Uterus (tissue), 4 donors: Measurements from ENCODE around the gene C3orf18. TPM values are rescaled to one million over a fixed set of nuclear protein-coding genes. Genes with fewer than 3 reads are reported as not detected.
A peak's percentile ranks its signal among the peaks of the same experiment; 100 is the strongest.

ENCODE experiments used
- DNase-seq, 2 donors: peaks; one replicate each; pipeline ENCODE4 v3.0.0-alpha.2; 2019 to 2020
- H3K27ac ChIP-seq, 2 donors: fragments of 200-600 bp; sonication (generic); 1 replicate in 1 of 2; 2 replicates in 1 of 2; pipeline ENCODE4 v1.5.1; 2016 to 2018
- H3K27me3 ChIP-seq, 2 donors: fragments of 200-600 bp; sonication (generic); one replicate each; pipeline ENCODE4 v1.5.1; 2018 to 2019; ENCODE audit warnings: control low read depth in 1 of 2
- H3K36me3 ChIP-seq, 2 donors: fragments of 200-600 bp; sonication (generic); one replicate each; pipeline ENCODE4 v1.5.1; 2019; ENCODE audit warnings: control low read depth in 1 of 2
- H3K4me1 ChIP-seq, 2 donors: fragments of 200-600 bp; sonication (generic); one replicate each; pipeline ENCODE4 v1.5.1; 2018 to 2019; ENCODE audit warnings: control low read depth in 1 of 2
- H3K4me3 ChIP-seq, 2 donors: fragments of 200-600 bp; sonication (generic); 1 replicate in 1 of 2; 2 replicates in 1 of 2; pipeline ENCODE4 v1.5.1; 2018 to 2019; ENCODE audit warnings: mild to moderate bottlenecking in 1 of 2
- H3K9me3 ChIP-seq, 2 donors: fragments of 200-600 bp; sonication (generic); one replicate each; pipeline ENCODE4 v1.5.1; 2019; ENCODE audit warnings: control low read depth in 1 of 2
- POLR2A ChIP-seq, 2 donors: fragments of 450-650 bp; IDR thresholded peaks; one replicate each; pipeline ENCODE4 v1.6.1; 2016; ENCODE audit warnings: antibody characterized with exemption in 2 of 2, mild to moderate bottlenecking in 1 of 2, moderate library complexity in 1 of 2
- intact Hi-C: fragments of 100-400 bp; cut with DNase I; formaldehyde crosslinking; loops from one replicate; pipeline ENCODE4 v1.15.1; 2023; ENCODE audit warnings: low total_unique reads
- total RNA-seq, 4 donors: library from RNA; depleted of rRNA in 3 of 4; stranded (reverse); fragments of >200 nt in 3 of 4; gene quantifications; one replicate each; pipeline versions ENCODE4 v1.1.0 to v1.2.4, GENCODE V29; 2014 to 2023
- TF ChIP-seq, protein P1 (sequence below), 4 experiments: fragments of 200-600 bp in 2 of 4; fragments of 450-650 bp in 2 of 4; sonication (generic) in 2 of 4; IDR thresholded peaks; one replicate each; pipeline ENCODE4 v1.5.1; 2016 to 2019; ENCODE audit warnings: antibody characterized with exemption in 4 of 4, mild to moderate bottlenecking in 2 of 4, moderate library complexity in 1 of 4
- donor health status: DM: yes; HTN: yes; CAD: no.

C3orf18 gene
- total RNA-seq, 4 donors from 2014 or later = 7.1 to 21.0 (median 20.7) TPM

DNA sequence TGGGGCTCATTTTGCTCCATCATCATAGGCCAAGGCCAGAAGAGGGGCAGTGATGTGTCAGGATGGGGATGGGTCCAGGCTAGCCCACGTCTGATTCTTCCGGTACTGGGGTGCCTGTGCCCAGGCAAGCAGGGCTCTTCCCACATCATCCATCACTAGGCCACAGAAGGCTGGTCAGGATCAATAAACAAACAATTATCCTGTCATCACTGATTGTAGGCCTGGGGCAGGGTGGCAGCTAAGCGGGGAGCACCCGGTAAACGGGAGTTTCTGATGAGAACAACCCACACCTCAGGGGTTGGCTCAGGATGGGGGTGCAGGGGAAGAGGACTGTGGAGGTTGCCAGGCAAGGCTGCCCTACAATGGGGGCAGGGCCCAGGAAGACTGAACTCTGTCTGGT lies 46.0 kb downstream of the C3orf18 start:
- DNase-seq = no peak
- Histone ChIP-seq H3K36me3 (no peaks in the 10 kb centered on the region), H3K9me3 (no peaks in the 10 kb centered on the region), H3K4me3 (no peak overlapping the region), H3K27me3 (no peaks in the 10 kb centered on the region), H3K4me1 (no peaks in the 10 kb centered on the region), H3K27ac (no peak overlapping the region)
- intact Hi-C loops = no loop called here
- TF ChIP-seq, protein P1, sequence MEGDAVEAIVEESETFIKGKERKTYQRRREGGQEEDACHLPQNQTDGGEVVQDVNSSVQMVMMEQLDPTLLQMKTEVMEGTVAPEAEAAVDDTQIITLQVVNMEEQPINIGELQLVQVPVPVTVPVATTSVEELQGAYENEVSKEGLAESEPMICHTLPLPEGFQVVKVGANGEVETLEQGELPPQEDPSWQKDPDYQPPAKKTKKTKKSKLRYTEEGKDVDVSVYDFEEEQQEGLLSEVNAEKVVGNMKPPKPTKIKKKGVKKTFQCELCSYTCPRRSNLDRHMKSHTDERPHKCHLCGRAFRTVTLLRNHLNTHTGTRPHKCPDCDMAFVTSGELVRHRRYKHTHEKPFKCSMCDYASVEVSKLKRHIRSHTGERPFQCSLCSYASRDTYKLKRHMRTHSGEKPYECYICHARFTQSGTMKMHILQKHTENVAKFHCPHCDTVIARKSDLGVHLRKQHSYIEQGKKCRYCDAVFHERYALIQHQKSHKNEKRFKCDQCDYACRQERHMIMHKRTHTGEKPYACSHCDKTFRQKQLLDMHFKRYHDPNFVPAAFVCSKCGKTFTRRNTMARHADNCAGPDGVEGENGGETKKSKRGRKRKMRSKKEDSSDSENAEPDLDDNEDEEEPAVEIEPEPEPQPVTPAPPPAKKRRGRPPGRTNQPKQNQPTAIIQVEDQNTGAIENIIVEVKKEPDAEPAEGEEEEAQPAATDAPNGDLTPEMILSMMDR (IDR thresholded peaks at IDR 0.05) = no peak
- TF ChIP-seq POLR2A (IDR thresholded peaks at IDR 0.05) = no peak

DNA sequence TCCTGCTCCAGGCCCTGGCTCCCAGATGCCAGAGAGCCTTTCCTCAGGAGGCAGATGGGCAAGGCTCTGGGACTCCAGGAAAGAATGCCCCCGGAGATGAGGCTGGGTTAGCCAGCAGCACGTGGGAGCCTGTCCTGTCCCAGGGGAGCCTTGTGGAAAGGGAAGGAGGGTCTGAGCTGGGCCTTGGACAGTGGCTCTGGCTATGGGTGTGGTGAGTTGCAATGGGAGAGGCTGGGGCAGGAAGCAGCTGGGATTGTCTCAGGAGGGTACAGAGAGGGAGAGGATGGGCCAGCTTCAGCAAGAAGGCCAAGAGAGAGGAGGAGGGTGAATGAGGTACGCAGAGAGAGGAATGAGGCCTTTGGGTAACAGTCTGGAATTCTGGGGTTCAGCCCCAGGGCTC lies 46.7 kb downstream of the C3orf18 start:
- Histone ChIP-seq H3K4me1 (peaks cover 0 to 5% of the 10 kb centered on the region in 2 donors), H3K27ac (no peak overlapping the region), H3K27me3 (no peaks in the 10 kb centered on the region), H3K4me3 (no peak overlapping the region), H3K36me3 (no peaks in the 10 kb centered on the region), H3K9me3 (no peaks in the 10 kb centered on the region)
- DNase-seq = no peak
- TF ChIP-seq, protein P1 (IDR thresholded peaks at IDR 0.05) = no peak
- no peak for TF ChIP-seq POLR2A (IDR thresholded peaks at IDR 0.05)
- intact Hi-C loops = no loop called here

DNA sequence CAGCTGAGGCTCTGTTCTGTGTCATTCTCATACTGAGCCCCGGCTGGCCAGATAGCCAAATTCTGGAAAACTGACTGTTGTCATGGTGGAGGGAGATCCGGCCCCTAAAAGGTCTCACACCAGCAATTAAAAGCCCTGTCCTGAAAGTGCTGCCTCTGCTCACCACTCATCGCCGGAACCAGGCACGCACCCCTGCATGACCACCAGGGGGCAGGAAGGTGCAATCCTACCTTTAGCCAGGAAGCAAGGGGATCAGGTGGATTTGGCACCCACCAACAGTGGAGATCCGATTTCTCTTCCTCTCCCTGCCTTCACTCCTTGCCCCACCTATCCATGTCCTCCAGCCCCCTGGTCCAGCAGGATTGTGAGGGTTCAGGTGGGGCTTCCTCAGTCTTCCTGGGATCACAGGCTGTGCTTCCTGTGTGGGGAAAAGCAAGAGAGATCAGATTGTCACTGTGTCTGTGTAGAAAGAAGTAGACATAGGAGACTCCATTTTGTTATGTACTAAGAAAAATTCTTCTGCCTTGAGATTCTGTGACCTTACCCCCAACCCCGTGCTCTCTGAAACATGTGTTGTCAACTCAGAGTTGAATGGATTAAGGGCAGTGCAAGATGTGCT lies 48.0 kb downstream of the C3orf18 start:
- DNase-seq = peak; percentile 48 to 52
- TF ChIP-seq POLR2A (IDR thresholded peaks at IDR 0.05) = no peak
- TF ChIP-seq, protein P1 (IDR thresholded peaks at IDR 0.05) = peak; percentile 62 to 86 (median 74)
- intact Hi-C loops = no loop called here
- no peak overlapping the region for H3K4me3 ChIP-seq
- H3K9me3 ChIP-seq = no peaks in the 10 kb centered on the region
- peaks cover 0 to 8% of the 10 kb centered on the region in 2 donors for H3K4me1 ChIP-seq
- H3K27ac ChIP-seq = no peak overlapping the region
- H3K36me3 ChIP-seq = no peaks in the 10 kb centered on the region
- H3K27me3 ChIP-seq = no peaks in the 10 kb centered on the region

DNA sequence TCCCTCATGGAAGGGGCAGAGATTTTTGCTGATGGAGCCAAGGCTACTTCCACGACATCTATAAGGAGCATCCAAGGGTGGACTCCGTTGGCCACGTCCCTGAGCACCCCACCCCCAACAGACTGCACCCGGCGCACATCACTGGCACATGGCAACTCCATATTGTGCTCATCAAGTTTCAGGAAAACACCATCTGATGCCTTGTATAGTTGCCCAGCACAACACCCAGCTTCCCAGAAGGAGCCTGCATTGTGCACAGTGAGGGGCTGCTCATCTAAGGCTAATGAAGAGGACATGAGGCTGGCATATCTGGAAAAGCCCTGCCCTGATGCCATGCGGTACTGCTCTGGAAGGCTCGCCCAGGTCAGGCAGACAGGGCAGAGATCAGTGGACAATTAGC lies 49.1 kb downstream of the C3orf18 start:
- intact Hi-C loops = no loop called here
- TF ChIP-seq, protein P1 (IDR thresholded peaks at IDR 0.05) = no peak
- TF ChIP-seq POLR2A (IDR thresholded peaks at IDR 0.05) = no peak

DNA sequence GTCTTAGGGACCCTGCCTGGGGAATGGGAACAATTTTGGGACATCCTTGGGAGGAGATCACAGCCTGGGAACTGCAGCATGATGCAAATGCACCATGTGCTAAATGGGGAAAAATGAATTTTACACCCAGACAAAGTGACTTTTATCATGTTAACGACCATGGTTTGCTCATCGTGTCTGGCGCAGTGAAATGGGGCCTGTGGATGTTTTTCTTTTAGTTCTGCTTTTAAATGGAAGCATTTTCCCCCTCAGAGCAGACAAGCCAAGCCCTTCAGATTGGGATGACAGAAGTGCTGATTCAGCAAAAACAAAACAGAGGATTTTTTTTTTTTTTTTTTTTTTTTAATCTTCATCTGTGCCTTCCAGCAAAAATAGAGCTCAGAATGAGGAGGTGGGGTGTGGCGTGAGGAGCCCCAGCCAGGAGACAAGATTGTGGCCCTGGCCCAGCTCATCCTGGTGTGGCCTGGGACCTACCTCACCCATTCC lies 49.8 kb downstream of the C3orf18 start:
- intact Hi-C loops = no loop called here
- Histone ChIP-seq H3K27ac (no peak overlapping the region), H3K9me3 (no peaks in the 10 kb centered on the region), H3K36me3 (no peaks in the 10 kb centered on the region), H3K4me1 (peaks cover 0 to 8% of the 10 kb centered on the region in 2 donors), H3K4me3 (no peak overlapping the region), H3K27me3 (no peaks in the 10 kb centered on the region)
- no peak for DNase-seq
- TF ChIP-seq, protein P1 (IDR thresholded peaks at IDR 0.05) = no peak
- no peak for TF ChIP-seq POLR2A (IDR thresholded peaks at IDR 0.05)

More for the DNA sequence above, 49.1 kb downstream of the C3orf18 start:
- Histone ChIP-seq H3K4me1 (peaks cover 0 to 8% of the 10 kb centered on the region in 2 donors), H3K9me3 (no peaks in the 10 kb centered on the region), H3K27ac (no peak overlapping the region), H3K27me3 (no peaks in the 10 kb centered on the region), H3K36me3 (no peaks in the 10 kb centered on the region), H3K4me3 (no peak overlapping the region)
- no peak for DNase-seq
